Measurements from ENCODE around the gene RPP30. TPM values are rescaled to one million over a fixed set of nuclear protein-coding genes. Genes with fewer than 3 reads are reported as not detected.

The RPP30 gene
- polyA plus RNA-seq, 1 donor = 63.4 TPM

DNA sequence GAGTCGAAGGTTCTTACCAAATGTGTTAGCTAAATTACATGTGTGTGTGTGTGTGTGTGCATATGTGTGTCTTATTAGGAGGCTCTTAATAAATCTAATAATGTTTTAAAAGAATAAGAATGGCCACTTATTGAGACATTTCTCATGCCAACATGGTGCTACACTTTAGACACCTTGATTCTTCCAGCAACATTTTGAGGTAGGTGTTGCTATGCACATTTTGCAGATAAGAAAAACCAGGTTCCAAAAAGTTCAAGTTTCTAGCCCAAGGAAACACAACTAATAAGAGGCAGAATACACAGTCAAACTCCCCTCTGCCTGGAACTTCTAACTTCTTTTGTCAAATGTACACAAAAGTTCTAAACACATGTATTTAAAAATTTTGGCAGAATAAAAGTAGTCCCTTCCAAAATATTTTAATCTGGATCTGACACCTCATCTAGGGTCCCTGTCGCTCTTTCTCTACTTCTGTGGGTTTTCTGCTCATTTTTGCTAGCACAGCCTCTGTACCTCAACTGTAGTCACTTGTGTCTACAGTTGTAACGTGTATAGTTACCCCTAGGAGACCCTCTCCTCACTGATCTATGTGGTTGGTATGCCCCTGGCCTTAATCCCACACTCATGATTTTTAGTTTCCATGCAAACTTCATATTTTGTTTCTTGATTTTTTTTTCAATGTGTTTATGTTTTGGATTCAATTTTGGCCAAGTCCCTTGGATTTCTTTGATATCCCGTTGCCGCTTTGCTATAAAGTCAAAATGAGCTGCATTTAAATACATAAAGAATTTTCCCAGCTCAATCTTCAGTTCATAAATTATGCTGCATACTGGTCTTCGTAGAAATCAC is 44.8 kb downstream of the RPP30 start:
- no peak for DNase-seq

DNA sequence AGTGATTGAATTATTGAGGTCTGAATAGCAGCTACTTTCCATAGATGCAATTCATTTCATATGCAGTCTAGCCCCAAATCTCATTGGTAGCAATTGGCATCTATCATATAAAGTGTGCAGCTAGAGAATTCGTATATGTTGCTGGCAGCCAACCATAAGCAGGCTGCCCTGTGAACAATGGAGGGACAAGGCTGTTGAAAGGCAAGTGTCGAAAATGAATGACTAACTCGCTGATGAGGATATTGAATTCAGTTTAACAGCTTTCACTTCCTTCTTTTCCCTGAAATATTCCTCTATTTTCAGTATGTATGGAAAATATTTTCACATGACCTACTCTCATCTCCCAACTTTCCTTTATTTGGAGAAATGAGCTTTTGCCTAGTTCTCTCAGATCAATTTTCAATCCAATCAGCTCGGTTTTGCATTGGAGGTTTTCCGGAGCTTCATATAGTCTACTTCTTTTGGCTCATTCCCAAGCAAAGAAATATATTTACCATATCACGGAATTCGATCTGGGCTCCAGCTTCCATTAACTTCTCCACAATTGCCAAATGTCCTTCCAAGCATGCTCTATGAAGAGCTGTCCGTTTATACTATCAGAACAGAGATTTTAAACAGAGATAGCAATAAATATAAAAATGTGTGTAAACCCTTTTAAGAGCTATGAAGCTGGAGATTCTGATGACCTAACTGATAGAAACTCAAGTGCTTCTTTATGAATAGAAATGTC is 45.6 kb downstream of the RPP30 start:
- DNase-seq = no peak

DNA sequence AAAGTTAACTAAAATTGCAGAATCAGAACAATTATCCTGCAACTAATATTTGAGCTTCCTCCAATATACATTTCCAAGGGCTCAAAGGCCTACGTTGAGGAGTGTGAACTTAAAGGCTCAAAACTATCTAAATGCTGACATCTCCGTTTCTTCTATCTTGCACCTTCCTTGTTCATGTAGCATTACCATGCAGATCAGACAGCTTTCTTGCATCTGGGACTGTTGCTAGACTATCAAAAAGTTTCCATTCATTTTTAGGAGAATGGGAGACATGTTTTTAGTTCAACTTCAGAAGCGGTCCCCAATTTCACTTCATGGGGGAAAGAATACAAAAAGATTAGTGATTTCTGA is 46.2 kb downstream of the RPP30 start:
- no peak for DNase-seq

DNA sequence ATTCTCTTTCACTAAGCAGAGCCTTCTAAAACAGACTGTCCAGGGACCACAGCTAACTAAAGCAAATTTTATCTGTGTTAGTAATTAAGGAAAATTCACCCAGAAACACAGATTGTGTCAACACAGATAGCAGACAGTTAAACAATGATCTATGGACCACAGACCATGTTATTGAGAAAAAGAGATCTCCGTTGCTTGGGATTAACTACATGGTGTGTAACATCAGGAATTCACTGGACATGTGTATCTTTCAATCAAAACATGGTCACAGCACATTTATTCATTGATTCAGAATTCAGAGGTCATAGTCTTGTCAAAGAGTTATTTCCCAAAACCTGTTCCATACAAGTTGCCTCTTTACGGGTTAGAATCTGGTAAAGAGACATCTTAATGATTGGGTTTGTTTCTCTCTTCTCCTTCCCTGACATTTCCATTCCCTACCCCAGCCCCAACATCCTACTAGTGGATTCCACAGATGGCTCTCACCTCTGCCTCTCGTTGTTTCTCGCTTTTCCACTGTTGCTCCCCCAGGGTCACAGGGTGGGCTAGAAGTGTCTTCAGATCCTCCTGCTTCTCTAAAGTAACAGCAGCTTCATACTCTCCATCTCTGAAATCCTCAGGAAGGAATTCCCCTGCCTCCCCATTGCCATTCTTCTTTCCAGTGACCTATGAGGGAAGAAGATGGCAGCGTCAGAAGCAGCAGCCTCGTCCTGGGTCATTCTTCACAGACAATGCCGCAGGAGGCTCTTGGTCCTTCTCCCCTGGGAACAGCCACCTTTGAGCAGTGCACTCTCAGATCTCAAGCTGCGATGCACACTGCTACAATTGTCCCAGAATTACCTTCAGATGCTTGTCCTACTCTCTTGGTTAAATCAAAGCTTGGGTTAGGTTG is 48.2 kb downstream of the RPP30 start:
- DNase-seq = no peak

DNA sequence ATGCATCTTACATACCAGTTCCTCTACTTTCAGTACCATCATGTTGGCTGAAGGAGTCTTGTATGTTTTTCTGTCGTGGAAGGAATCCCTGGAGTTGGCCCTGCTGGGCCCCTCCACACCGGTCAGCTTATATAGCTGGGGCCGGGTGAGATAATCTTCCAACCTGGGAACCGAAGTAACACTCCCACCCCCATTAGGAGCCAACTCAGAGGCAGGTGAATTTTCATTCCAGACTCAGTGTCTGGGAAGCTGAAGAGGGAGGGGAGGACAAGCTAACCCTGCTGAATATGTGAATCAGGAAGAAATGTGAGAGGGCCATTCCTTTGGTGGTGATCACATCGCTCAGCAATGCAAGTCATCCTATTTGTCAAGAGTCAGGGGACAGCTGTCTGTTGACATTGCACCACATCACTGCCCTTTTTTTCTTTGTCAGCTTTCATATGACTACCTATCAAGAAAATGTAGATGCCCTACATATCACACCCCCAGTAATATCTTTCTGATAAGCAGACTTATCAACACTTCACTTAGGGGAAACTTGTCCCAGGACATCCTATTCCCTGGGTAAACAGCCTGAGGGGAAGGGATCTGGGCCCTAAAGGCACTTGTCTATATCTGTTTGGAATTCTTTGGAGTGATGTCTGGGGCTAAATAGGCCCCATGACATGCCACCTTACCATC is 49.4 kb downstream of the RPP30 start, which contains the start of gene ANKRD1:
Gene ANKRD1, minus strand, starts transcription at position 102 of the 681 bp plus-strand sequence. Its CDS starts 60 bp downstream, at position 42.
- DNase-seq = peak; percentile 26

DNA sequence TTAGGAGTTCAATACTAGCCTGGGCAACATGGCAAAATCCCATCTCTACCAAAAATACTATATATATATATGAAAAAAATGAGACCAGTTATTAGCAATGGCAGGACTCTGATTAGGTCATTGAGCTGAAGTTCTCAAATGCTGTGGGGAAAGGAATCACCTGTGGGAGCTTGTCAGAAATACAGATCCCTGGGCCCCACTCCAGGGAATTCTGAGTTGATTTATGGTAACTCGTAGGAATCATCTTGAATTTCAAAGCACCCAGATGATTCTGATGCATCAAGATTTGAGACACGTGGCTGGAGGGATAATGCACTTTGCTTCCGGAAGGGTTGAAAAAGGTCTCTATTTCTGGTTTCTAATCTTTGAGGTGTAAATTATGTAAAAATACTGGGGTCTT is 50.1 kb downstream of the RPP30 start:
- DNase-seq = no peak

DNA sequence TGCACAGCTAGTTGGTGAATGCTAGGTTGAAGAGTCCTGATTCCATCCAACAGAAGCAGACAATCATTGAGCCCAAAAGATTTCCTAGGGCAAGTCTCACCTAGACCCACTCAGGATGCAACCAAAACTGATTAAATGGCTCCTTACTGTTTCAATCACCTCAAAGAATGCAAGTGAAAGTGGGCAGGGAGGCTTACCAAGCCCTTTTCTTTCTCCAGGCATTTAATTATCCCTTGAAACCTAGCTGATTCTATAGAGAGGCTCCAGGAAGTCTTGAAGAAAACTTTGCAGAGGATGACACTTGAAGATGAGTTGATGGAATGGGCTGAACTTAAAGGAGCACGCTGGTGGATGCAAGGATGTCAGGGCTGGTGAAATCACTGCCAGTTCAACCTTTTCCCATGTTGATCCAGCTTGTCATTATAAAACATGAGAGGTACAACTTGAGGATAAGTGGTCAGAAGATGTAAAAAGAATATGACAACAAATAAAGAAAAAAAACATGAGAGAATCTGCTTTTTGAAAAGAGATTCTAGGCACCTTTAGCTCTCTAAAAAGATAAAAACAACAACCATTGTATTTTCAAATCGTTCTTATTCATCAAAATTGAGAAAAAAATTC is 51.4 kb downstream of the RPP30 start:
- DNase-seq = no peak

DNA sequence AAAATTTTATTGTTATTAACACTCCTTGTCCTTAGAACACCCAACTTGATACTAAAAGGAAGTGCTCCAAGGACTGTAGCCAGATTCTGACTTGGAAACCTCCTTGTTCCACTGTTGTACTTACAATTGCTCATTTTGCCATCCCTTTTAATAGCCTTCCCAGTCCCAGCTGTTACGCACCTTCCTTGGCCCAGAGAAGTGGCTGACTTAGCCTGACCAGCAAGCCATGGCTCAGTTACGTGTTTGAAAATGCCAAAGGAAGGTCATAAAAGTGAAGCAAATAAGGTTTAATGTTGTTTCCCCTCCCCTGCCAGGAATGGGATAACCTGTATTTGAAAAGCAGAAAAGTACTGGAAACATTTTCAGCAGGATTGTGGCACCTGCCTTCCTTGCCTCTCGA is 52.8 kb downstream of the RPP30 start:
- DNase-seq = no peak

DNA sequence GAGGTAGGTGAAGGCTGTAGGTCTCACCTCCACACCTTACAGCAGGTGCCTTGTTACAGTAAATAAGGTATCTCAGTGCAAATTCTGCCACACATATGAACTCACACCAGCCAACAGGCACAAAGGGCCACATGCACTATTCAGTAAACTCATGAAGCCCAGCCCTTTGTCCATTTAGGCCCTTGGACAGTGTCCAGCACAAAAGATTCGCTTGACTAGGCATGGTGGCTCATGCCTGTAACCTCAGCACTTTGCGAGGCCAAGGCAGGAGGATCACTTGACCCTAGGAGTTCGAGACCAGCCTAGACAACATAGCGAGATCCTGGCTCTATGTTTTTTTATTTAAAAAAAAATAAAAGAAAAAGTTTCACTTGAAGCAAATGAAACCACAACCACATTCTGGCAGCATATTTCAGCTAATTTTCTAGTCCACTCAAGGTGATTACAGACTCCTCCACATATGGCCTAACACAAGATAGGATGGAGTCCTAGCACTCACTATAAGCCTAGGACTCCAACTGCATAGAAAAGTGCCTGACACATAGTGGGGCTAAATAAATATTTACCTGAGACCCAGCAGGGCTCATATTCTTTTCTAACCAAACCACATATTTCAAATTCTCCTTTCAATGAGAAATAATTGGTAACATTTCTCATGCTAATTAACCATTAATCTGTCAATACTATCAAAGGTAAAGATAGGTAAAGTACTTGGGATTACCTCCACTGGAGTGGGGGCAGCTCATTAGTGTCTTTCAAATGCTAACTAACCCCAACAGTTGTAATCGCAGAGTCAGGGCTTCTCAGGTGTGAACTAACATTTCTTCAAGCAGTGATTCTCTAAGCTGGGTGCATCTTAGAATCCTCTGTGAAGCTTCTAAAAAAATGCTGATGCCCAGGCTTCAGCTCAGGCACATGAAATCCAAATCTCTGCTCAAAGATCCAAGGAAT is 53.6 kb downstream of the RPP30 start:
- no peak for DNase-seq

DNA sequence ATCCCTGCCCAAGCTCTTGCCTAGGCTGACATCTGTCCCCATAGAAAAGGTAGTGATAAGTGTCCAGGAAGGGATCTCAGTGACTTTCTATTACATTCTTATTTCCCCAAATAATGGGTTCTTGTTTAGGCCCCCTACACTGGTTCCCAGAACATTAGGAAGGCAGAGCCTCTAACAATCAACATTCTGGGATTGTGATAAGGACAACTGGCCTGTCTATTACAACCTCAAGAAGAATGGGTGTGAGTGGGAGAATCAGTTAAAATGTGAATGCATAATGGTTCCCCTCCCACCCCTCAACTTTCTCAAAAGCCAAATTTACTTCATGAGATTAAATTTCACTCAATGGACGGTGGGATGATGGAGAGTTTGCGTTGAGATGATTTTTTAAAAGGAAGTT is 55.5 kb downstream of the RPP30 start:
- DNase-seq = no peak

DNA sequence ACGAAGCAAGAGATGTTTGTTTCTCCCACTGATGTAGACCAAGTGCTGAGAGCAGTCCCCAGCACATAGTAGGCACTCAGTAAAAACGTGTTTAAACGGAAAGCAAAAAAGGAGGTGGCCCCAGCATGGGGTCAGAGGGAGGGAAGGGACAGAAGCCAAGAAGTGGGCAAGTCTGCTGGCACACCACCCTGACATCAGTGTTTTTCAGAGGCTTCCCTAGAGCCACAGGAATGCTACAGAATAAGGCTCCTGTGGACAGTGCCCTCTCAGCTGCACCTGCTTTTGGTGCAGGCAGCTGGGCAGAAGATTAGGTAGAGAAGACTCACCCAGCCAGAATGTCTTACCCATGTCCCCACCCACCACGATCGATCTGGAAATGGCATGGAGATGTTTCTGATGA is 57.4 kb downstream of the RPP30 start:
- DNase-seq = no peak

DNA sequence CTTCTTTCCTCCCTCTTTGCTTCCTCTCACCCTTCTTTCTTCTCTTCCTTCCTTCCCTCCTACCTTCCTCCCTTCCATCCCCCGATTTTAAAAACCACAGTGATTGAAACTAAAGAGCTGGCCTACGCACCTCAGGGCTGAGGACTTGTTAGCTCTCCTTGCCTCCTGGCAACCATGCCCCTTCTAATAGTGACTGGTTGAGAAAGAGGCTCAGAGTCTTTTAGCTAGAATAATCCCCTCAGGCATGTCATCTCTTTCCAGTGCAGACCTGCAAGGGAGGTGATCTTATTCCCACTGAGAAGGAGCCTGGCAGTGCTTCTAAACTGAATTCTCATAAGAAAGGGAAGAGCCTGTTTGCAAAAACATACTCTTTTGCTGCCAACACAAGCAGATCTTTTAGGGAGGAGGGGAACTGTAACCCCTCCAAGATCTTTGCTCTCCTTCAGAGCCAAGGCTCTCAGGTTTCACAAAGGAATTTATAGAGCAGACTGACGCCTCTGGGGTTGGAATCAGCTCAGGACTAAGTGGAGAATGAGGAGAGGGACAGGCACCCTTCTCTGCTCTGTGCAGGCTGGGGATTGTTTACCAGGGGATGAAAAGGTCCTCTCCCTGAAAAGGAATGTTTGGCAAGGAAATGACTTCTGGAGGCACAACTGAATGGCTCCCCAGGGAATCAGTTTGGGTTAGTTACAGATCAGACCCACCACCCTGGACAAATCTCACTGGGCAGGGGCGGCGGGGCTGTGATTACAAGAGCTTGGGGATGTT is 58.5 kb downstream of the RPP30 start:
- peak; percentile 53 for DNase-seq

DNA sequence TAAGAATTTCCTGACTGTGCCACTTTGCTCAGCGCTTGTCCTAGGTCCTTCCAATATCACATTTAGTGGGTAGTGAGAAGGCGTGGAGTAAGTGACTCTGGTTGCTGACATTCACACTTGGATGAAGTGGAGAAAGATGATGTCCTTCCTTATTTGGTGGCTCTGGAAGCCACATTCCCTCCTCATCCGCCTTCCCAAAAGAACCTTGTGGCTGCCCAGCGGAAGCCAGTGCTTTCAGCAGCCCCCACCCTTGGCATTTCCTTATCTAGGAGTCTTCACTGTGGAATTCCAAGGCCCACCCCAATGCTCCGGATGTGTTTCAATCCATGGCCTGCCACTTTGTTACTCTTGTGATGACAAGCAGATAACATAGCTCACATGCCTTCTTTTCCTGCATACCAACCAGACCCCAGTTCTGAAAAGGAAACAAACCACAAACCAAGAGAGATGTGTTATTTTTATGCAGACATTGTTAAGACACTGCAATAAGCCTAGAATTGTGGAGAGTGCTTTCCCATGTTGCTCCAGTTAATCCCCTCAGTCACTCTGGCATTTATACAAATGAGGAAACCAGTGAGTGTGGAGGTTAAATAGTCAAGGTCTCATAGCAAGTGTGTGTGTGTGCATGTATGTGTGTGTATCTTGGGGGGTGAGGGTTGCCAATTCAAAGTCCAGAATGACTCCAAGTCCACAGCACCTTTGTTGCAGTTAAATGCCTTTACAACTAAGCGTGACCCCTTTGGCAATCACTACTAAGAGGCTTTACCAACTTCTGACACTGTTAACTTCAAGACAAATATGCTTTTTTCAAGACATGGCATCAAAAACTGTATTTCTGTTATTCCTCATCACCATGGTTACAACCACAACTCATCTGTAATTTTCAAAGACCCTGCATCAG is 59.4 kb downstream of the RPP30 start:
- DNase-seq = peak; percentile 29

DNA sequence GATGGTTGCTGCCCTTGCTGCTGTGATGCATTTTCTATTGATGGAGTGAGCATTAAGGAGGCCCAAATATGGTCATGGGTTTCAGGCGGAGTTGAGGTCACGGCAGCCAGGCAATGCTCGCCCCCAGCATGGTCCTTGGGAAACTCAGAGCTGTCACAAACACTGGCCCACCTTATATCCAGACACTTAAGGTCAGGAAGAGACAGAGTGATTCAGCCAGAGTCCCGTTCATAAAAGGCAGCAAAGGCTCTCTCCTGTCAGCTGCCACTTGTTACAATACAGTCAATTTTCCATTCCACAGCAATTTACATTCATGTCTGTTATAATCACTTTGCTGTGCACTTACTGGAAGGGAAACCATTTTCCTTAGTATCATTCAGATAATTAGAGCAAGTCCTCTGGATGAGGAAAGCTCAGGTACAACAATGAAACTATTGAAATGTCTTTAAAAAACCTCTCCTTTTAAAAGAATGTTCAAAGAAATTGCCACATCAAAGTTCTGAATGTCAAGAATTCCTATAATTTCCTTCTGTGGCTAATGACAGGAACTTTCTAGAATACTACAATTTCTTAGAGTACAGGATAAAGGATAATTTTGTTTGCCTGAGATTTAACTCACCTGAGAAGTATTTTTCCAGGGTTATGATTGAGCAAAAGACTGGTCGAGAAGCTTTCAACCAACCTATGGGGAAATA is 64.0 kb downstream of the RPP30 start:
- no peak for DNase-seq

DNA sequence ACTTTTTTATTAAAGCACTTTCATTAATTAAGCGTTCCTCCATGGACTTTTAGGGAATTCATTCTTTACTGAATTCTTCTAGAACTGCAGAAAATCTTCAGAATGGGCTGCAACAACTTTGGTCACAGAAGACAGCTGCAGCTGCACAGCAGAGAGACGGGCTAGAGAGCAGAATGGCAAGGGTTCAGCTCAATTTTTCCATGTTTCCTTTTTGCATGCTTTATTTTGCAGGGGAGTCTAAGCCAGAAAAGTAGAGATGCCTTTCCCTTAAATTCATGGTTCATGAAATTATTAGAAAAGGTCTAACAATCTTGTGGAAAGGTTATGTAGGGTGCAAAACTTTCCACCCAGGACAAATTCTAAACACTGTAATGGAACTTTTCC is 64.5 kb downstream of the RPP30 start:
- no peak for DNase-seq

DNA sequence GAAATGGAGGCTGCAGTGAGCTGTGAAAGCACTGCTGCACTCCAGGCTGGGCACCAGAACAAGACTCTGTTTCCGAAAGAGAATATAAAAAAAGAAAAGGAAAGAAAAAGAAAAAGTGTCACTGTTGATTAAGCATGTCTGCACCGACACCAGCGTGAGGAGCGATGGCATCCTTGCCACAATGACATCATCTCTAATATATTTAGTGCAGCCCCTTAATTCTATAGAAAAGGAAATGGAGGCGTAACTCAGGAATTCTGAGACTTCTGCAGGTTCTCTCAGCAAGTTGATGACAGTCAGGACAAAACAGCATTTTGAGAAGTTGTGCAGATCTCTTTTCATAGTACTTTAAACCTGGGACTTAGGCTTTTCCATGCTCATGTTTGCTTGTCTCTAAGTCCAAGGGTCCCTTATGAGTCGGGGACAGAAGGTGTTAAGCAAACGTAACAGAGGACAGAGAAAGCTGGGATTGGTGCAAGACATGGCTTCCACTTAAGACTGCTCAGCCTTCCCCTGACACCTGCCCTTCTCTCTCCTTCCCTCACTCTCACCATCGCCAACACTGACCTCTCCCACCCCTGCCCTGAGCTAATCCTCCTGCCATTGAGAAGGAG is 66.0 kb downstream of the RPP30 start:
- DNase-seq = no peak

DNA sequence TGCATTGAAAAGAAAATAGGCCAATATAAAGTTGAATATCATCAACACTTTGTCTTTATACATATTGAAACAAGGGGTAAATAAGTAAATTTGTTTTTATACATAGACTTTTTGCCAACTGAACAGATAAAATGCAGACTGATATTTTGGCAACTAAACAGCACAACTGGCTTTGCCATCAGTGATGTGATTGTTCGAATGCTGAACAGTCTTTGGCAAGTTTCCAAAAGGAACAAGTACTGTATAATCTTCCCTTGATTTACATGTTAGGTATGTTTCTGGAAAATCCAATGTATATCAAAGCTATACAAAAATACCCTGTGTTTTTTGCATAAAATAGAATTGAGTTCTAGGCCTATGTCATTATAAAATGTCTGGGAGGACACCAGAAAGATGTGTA is 67.3 kb downstream of the RPP30 start:
- no peak for DNase-seq

Data from left kidney (tissue), 2 donors.